HG02642 (cell line): ENCODE data around the gene DBNDD2.

Experiments
- ATAC-seq: cut with Tn5 transposase; IDR thresholded peaks from one replicate; pipeline ENCODE4 v1.9.1; 2021; ENCODE audit warnings: mild to moderate bottlenecking; ENCODE audit not compliant: unreplicated experiment, poor library complexity

DBNDD2 gene

GRCh38 chr20:45407783-45408645 is at the start of gene DBNDD2:
DBNDD2 (plus strand) TSS chr20:45408289; CDS start chr20:45408468, 179 bp downstream.
- no peak for ATAC-seq

GRCh38 chr20:45359069-45359405 is 49.1 kb upstream of the DBNDD2 start:
- no peak for ATAC-seq

- no peak for ATAC-seq
These were observed 48.5 kb upstream of the DBNDD2 start for GRCh38 chr20:45359406-45360148.

- no peak for ATAC-seq
These were observed 46.3 kb upstream of the DBNDD2 start for GRCh38 chr20:45361793-45362192.

- ATAC-seq, result peak; percentile 89
These were observed 45.1 kb upstream of the DBNDD2 start, which contains the start of gene SYS1 for GRCh38 chr20:45362804-45363610. SYS1 (plus strand) TSS chr20:45363156; CDS start chr20:45363532, 376 bp downstream.

- no peak for ATAC-seq
These were observed 44.2 kb upstream of the DBNDD2 start for GRCh38 chr20:45363611-45364492.

- no peak for ATAC-seq
These were observed 42.6 kb upstream of the DBNDD2 start for GRCh38 chr20:45365444-45365970.

- no peak for ATAC-seq
These were observed 41.9 kb upstream of the DBNDD2 start for GRCh38 chr20:45366192-45366591.

- no peak for ATAC-seq
These were observed 41.5 kb upstream of the DBNDD2 start for GRCh38 chr20:45366631-45367030.

- ATAC-seq, result no peak
These were observed 41.0 kb upstream of the DBNDD2 start for GRCh38 chr20:45367126-45367525.

GRCh38 chr20:45368221-45368980 is 39.7 kb upstream of the DBNDD2 start:
- ATAC-seq, result peak; percentile 74

GRCh38 chr20:45370571-45371160 is 37.4 kb upstream of the DBNDD2 start:
- no peak for ATAC-seq

- no peak for ATAC-seq
These were observed 35.8 kb upstream of the DBNDD2 start for GRCh38 chr20:45372241-45372640.

GRCh38 chr20:45372646-45373352 is 35.3 kb upstream of the DBNDD2 start:
- ATAC-seq, result no peak

GRCh38 chr20:45373353-45374100 is 34.6 kb upstream of the DBNDD2 start:
- peak; percentile 82 for ATAC-seq

- ATAC-seq, result no peak
These were observed 34.0 kb upstream of the DBNDD2 start for GRCh38 chr20:45374101-45374467.

GRCh38 chr20:45374966-45375365 is 33.1 kb upstream of the DBNDD2 start:
- no peak for ATAC-seq
